AG04449 (cell line): Measurements from ENCODE around the gene ZNF554.

Experiments used
- CTCF ChIA-PET: fragments of 350-600 bp; formaldehyde crosslinking; extraction: SDS; loops from one replicate; lab custom pipeline; 2021; ENCODE audit warnings: antibody characterized with exemption; lab: Yijun Ruan, JAX
- POLR2A ChIA-PET: fragments of 400-600, 350-600 bp; formaldehyde crosslinking; extraction: SDS; loops from one replicate; lab custom pipeline; 2020; ENCODE audit warnings: antibody characterized with exemption, inconsistent platforms; lab: Yijun Ruan, JAX
- DNase-seq: peaks from one replicate; pipeline ENCODE4 v3.0.0-alpha.2; 2010; ENCODE audit warnings: low read depth, low spot score
- H3K4me3 ChIP-seq: 2 replicates; pipeline ENCODE4 v1.5.1; 2011; ENCODE audit warnings: low read depth, mild to moderate bottlenecking, control low read depth, low read length
- CTCF ChIP-seq: IDR thresholded peaks from one replicate; pipeline ENCODE4 v1.5.1; 2011; ENCODE audit warnings: mild to moderate bottlenecking, moderate library complexity, low read length, control low read depth, inconsistent platforms; ENCODE audit not compliant: insufficient read depth; ENCODE audit errors: missing control alignments

ZNF554 gene

GRCh38 chr19:2834294-2834871 is 14.7 kb downstream of the ZNF554 start:
- TF ChIP-seq CTCF = no peak
- ChIA-PET CTCF (interaction anchor here (2.0 to 2.4 kb wide), 2 partner anchors 12 to 53 kb away, joined by 6 to 7 read pairs; no protein-coding TSS in a partner anchor), POLR2A (no interaction called here)
- no peak overlapping the region for H3K4me3 ChIP-seq
- DNase-seq = no peak

GRCh38 chr19:2837430-2837829 is 17.8 kb downstream of the ZNF554 start:
- no peak for TF ChIP-seq CTCF
- ChIA-PET CTCF (interaction anchor here (1.4 kb wide), 1 partner anchor 12 kb away, joined by 6 read pairs; no protein-coding TSS in a partner anchor), POLR2A (no interaction called here)
- H3K4me3 ChIP-seq = no peak overlapping the region
- no peak for DNase-seq

- peak; percentile 60 for TF ChIP-seq CTCF
- H3K4me3 ChIP-seq = peak within 1 kb of the TSS; percentile 89
- peak; percentile 93 for DNase-seq
- ChIA-PET CTCF (interaction anchor here (0.6 to 2.3 kb wide), 10 partner anchors 9 to 463 kb away, joined by 3 to 9 read pairs (median 3); partner anchors contain the start of gene ZNF554), POLR2A (no interaction called here)
These were observed 21.4 kb downstream of the ZNF554 start, which contains the start of gene ZNF555 for GRCh38 chr19:2840794-2841791. ZNF555 (plus strand) TSS chr19:2841475; CDS start chr19:2841573, 98 bp downstream.

- ChIA-PET POLR2A (no interaction called here), CTCF (interaction anchor here (0.6 to 2.3 kb wide), 8 partner anchors 9 to 46 kb away, joined by 3 to 9 read pairs (median 4); partner anchors contain the start of gene ZNF554)
- no peak for DNase-seq
- no peak for TF ChIP-seq CTCF
- H3K4me3 ChIP-seq = peak overlapping the region; percentile 89
These were observed 22.3 kb downstream of the ZNF554 start for GRCh38 chr19:2841855-2842574.

GRCh38 chr19:2845107-2845506 is 25.4 kb downstream of the ZNF554 start:
- no peak for TF ChIP-seq CTCF
- no peak for DNase-seq
- ChIA-PET CTCF (interaction anchor here (1.0 kb wide), 1 partner anchor 38 kb away, joined by 3 read pairs; no protein-coding TSS in a partner anchor), POLR2A (no interaction called here)
- no peak overlapping the region for H3K4me3 ChIP-seq
